WTC11 (cell line): ENCODE measurements around the gene KRT40. TPM values are rescaled to one million over a fixed set of nuclear protein-coding genes. Genes with fewer than 3 reads are reported as not detected.

ENCODE experiments used
- ATAC-seq: fragments of 200-7000 bp; cut with Tn5 transposase; 2 replicates; pipeline ENCODE4 v1.10.0; 2021; ENCODE audit warnings: mild to moderate bottlenecking, moderate library complexity
- CTCF ChIA-PET: fragments of 300-600 bp; sonication (Branson Sonifier 250); formaldehyde crosslinking; loops from one replicate; lab custom pipeline; 2021; ENCODE audit warnings: antibody characterized with exemption; lab: Charles Lee
- POLR2A ChIA-PET: fragments of 350-600 bp; sonication (Branson Sonifier 250); formaldehyde crosslinking; loops from one replicate; lab custom pipeline; 2021; ENCODE audit warnings: antibody characterized with exemption; lab: Charles Lee
- DNase-seq: peaks from one replicate; pipeline ENCODE4 v3.0.0; 2021; ENCODE audit warnings: low spot score
- H3K27ac Mint-ChIP-seq: 2 replicates; pipeline ENCODE4 v1.8.0; 2021; ENCODE audit warnings: mixed read lengths
- H3K27me3 Mint-ChIP-seq: 2 replicates; pipeline ENCODE4 v1.8.0; 2021; ENCODE audit warnings: low read depth, mild to moderate bottlenecking, moderate library complexity, mixed read lengths
- H3K36me3 Mint-ChIP-seq: 2 replicates; pipeline ENCODE4 v1.8.0; 2021; ENCODE audit warnings: mixed read lengths
- H3K4me1 Mint-ChIP-seq: 2 replicates; pipeline ENCODE4 v1.8.0; 2022; ENCODE audit warnings: mixed read lengths
- H3K4me3 Mint-ChIP-seq: 2 replicates; pipeline ENCODE4 v1.8.0; 2021; ENCODE audit warnings: mild to moderate bottlenecking, moderate library complexity, mixed read lengths
- H3K9me3 Mint-ChIP-seq: 2 replicates; pipeline ENCODE4 v1.8.0; 2021; ENCODE audit warnings: mixed read lengths
- AFF4 ChIP-seq: sonication (generic); formaldehyde crosslinking; IDR thresholded peaks from 2 replicates; pipeline ENCODE4 v1.8.1; 2023; ENCODE audit warnings: mild to moderate bottlenecking, missing genetic modification reagents, borderline replicate concordance
- ARID4B ChIP-seq: sonication (generic); formaldehyde crosslinking; IDR thresholded peaks from 2 replicates; pipeline ENCODE4 v1.8.0; 2023; ENCODE audit warnings: missing genetic modification reagents, mild to moderate bottlenecking, borderline replicate concordance
- E2F4 ChIP-seq: sonication (generic); formaldehyde crosslinking; IDR thresholded peaks from 2 replicates; pipeline ENCODE4 v1.8.1; 2022; ENCODE audit warnings: low read depth, mild to moderate bottlenecking, moderate library complexity, missing genetic modification reagents, borderline replicate concordance
- ERG ChIP-seq: fragments of 250-450 bp; sonication (Bioruptor Pico); IDR thresholded peaks from 2 replicates; pipeline ENCODE4 v1.8.0; 2021; ENCODE audit warnings: mild to moderate bottlenecking
- MAX ChIP-seq: sonication (generic); formaldehyde crosslinking; IDR thresholded peaks from 2 replicates; pipeline ENCODE4 v1.8.0; 2022; ENCODE audit warnings: mild to moderate bottlenecking, missing genetic modification reagents
- NFATC4 ChIP-seq: fragments of 250-450 bp; sonication (Bioruptor Pico); IDR thresholded peaks from 2 replicates; pipeline ENCODE4 v1.9.0; 2021; ENCODE audit warnings: mild to moderate bottlenecking
- NFYB ChIP-seq: sonication (generic); formaldehyde crosslinking; conservative IDR thresholded peaks from 2 replicates; pipeline ENCODE4 v1.8.0; 2022; ENCODE audit warnings: low read depth, missing genetic modification reagents
- USF2 ChIP-seq: sonication (generic); formaldehyde crosslinking; IDR thresholded peaks from 2 replicates; pipeline ENCODE4 v1.8.1; 2023; ENCODE audit warnings: mild to moderate bottlenecking, missing genetic modification reagents, moderate library complexity
- ZNF425 ChIP-seq: fragments of 250-450 bp; sonication (Bioruptor Pico); conservative IDR thresholded peaks from 2 replicates; pipeline ENCODE4 v1.9.0; 2021; ENCODE audit warnings: mild to moderate bottlenecking
- ZNF532 ChIP-seq: fragments of 250-450 bp; sonication (Bioruptor Pico); IDR thresholded peaks from 2 replicates; pipeline ENCODE4 v1.9.0; 2021; ENCODE audit warnings: mild to moderate bottlenecking, borderline replicate concordance
- total RNA-seq: library from RNA; stranded (reverse); gene quantifications from 3 replicates; pipeline ENCODE4 v1.2.3, GENCODE V29; 2021

Gene KRT40
- total RNA-seq, 1 experiment from 2014 or later, result not detected

- DNase-seq (no peak), ATAC-seq (no peak)
- no peak within 1 kb of the TSS for H3K4me3 Mint-ChIP-seq
- no peaks in the 10 kb centered on the region for H3K27me3 Mint-ChIP-seq
- ChIA-PET CTCF (interaction anchor here (0.5 kb wide), 1 partner anchor 1319 kb away, joined by 3 read pairs; no protein-coding TSS in a partner anchor), POLR2A (no interaction called here)
- TF ChIP-seq USF2 (no peak), NFYB (no peak), ZNF425 (CRISPR knock-in tag) (no peak), ARID4B (CRISPR knock-in tag) (no peak), ERG (CRISPR knock-in tag) (no peak), AFF4 (CRISPR knock-in tag) (no peak), ZNF532 (CRISPR knock-in tag) (no peak), MAX (no peak), NFATC4 (CRISPR knock-in tag) (no peak), E2F4 (CRISPR knock-in tag) (no peak)
- peaks cover 5% of the 10 kb centered on the region; the same call in 1 of the 2 replicates for H3K9me3 Mint-ChIP-seq
- no peaks in the 10 kb centered on the region for H3K4me1 Mint-ChIP-seq
- H3K36me3 Mint-ChIP-seq, result no peaks in the 10 kb centered on the region
- H3K27ac Mint-ChIP-seq, result no peak within 1 kb of the TSS
Observed at GRCh38 chr17:41026715-41027471, 42.8 kb upstream of the KRT40 start, which contains the start of gene KRTAP1-5. TSS of gene KRTAP1-5 (minus strand) at chr17:41027208. CDS start at chr17:41027155, 53 bp downstream.
